HG02763 (cell line): Measurements from ENCODE around the gene MED1.
"Not testable (repeated sequence)": the region's sequence is repeated elsewhere in the genome, so short reads cannot be mapped to it uniquely, and the experiment has no call there.

Experiments used
- ATAC-seq: cut with Tn5 transposase; IDR thresholded peaks from one replicate; pipeline ENCODE4 v1.9.1; 2021; ENCODE audit warnings: mild to moderate bottlenecking, moderate library complexity; ENCODE audit not compliant: unreplicated experiment

Gene MED1

GRCh38 chr17:39450847-39451581 is at the start of gene MED1:
Gene MED1 (minus strand): TSS chr17:39451263. CDS start chr17:39451062, 201 bp downstream.
- peak; percentile 88 for ATAC-seq

GRCh38 chr17:39496921-39497320 is 45.9 kb upstream of the MED1 start:
- not testable (repeated sequence) for ATAC-seq

GRCh38 chr17:39487946-39488345 is 36.9 kb upstream of the MED1 start:
- ATAC-seq: no peak

- not testable (repeated sequence) for ATAC-seq
Measured at GRCh38 chr17:39487490-39487889, 36.4 kb upstream of the MED1 start.

GRCh38 chr17:39486242-39486641 is 35.2 kb upstream of the MED1 start:
- no peak for ATAC-seq

- ATAC-seq: no peak
Measured at GRCh38 chr17:39485555-39485954, 34.5 kb upstream of the MED1 start.

GRCh38 chr17:39484178-39484577 is 33.1 kb upstream of the MED1 start:
- no peak for ATAC-seq

GRCh38 chr17:39483506-39483905 is 32.4 kb upstream of the MED1 start:
- ATAC-seq: no peak

GRCh38 chr17:39479631-39480030 is 28.6 kb upstream of the MED1 start:
- ATAC-seq: not testable (repeated sequence)

GRCh38 chr17:39473310-39473709 is 22.2 kb upstream of the MED1 start:
- ATAC-seq: no peak

GRCh38 chr17:39468610-39469009 is 17.5 kb upstream of the MED1 start:
- ATAC-seq: not testable (repeated sequence)

- ATAC-seq: not testable (repeated sequence)
Measured at GRCh38 chr17:39464639-39465181, 13.6 kb upstream of the MED1 start.

GRCh38 chr17:39462631-39463375 is 11.7 kb upstream of the MED1 start:
- ATAC-seq: no peak

- ATAC-seq: no peak
Measured at GRCh38 chr17:39461926-39462569, 11.0 kb upstream of the MED1 start.

- peak; percentile 60 for ATAC-seq
Measured at GRCh38 chr17:39461113-39461925, 10.3 kb upstream of the MED1 start, which contains the start of gene CDK12. Gene CDK12 (plus strand): TSS chr17:39461486. CDS start chr17:39462072, 586 bp downstream.

GRCh38 chr17:39455919-39456318 is 4.9 kb upstream of the MED1 start:
- no peak for ATAC-seq

GRCh38 chr17:39450051-39450450 is 1.0 kb downstream of the MED1 start:
- no peak for ATAC-seq

GRCh38 chr17:39447561-39447960 is 3.5 kb downstream of the MED1 start:
- ATAC-seq: no peak

- ATAC-seq: no peak
Measured at GRCh38 chr17:39443326-39443725, 7.7 kb downstream of the MED1 start.

- ATAC-seq: not testable (repeated sequence)
Measured at GRCh38 chr17:39439868-39440267, 11.2 kb downstream of the MED1 start.
